ENCODE measurements around the gene ZMYND10.

DNA sequence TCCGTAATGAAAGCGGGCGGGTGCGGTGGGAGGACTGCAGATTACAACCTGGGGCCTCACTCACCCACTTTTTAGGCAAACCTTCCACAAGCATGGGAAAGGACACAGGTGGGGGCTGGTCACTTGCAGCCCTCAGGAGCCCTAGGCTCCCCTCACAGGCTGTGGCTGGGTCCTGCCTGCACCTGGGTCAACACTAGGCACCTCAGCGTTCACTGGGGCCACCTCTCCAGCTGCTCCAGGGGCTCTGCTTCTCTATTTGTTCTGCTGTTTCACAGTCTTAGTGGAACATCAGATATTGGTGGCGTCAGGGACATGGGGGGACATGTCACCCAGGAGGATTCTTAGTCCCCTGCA, 43.9 kb upstream of the ZMYND10 start:
- TF ChIP-seq SMC3 (IDR thresholded peaks at IDR 0.05; ENCODE audit: low read depth, low read length), result no peak
- TF ChIP-seq, protein P1, sequence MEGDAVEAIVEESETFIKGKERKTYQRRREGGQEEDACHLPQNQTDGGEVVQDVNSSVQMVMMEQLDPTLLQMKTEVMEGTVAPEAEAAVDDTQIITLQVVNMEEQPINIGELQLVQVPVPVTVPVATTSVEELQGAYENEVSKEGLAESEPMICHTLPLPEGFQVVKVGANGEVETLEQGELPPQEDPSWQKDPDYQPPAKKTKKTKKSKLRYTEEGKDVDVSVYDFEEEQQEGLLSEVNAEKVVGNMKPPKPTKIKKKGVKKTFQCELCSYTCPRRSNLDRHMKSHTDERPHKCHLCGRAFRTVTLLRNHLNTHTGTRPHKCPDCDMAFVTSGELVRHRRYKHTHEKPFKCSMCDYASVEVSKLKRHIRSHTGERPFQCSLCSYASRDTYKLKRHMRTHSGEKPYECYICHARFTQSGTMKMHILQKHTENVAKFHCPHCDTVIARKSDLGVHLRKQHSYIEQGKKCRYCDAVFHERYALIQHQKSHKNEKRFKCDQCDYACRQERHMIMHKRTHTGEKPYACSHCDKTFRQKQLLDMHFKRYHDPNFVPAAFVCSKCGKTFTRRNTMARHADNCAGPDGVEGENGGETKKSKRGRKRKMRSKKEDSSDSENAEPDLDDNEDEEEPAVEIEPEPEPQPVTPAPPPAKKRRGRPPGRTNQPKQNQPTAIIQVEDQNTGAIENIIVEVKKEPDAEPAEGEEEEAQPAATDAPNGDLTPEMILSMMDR (IDR thresholded peaks at IDR 0.05), result no peak
- no peak for TF ChIP-seq JUND (IDR thresholded peaks at IDR 0.05)
- no peak for TF ChIP-seq POLR2AphosphoS5 (IDR thresholded peaks at IDR 0.05; ENCODE audit: low read depth, low read length)
- no peak for TF ChIP-seq EZH2phosphoT487 (IDR thresholded peaks at IDR 0.05; ENCODE audit: borderline replicate concordance, low read depth)

Measured in SK-N-SH (cell line).